HL-60 (cell line): ENCODE results near the gene ALOX12B.

Experiments
- CTCF ChIP-seq: IDR thresholded peaks from one replicate; pipeline ENCODE4 v1.5.1; 2011; ENCODE audit warnings: low read length, control low read depth, inconsistent platforms; ENCODE audit not compliant: insufficient read depth
- GABPA ChIP-seq: IDR thresholded peaks from 2 replicates; pipeline ENCODE4 v1.6.1; 2012; ENCODE audit warnings: low read depth
- POLR2AphosphoS5 ChIP-seq: IDR thresholded peaks from 2 replicates; pipeline ENCODE4 v1.6.1; 2012; ENCODE audit warnings: low read depth

- TF ChIP-seq POLR2AphosphoS5 (no peak), CTCF (no peak), GABPA (no peak)
These were observed 14.6 kb downstream of the ALOX12B start for GRCh38 chr17:8072729-8073461.
